Tibial artery (tissue), 4 donors: ENCODE results near the gene DRD3.

ENCODE experiments used
- DNase-seq, 2 donors: peaks; one replicate each; pipeline ENCODE4 v3.0.0-alpha.2; 2019
- H3K27ac ChIP-seq, 2 donors: fragments of 200-600 bp; sonication (generic) in 1 of 2; 1 replicate in 1 of 2; 2 replicates in 1 of 2; pipeline ENCODE4 v1.5.1; 2018 to 2019; ENCODE audit warnings: mild to moderate bottlenecking in 1 of 2
- H3K27me3 ChIP-seq, 2 donors: fragments of 200-600 bp; sonication (generic) in 1 of 2; one replicate each; pipeline versions ENCODE4 v1.5.1 to v1.6.0; 2016 to 2019
- H3K36me3 ChIP-seq, 3 donors: fragments of 200-600 bp; sonication (generic) in 2 of 3; one replicate each; pipeline ENCODE4 v1.5.1; 2016 to 2019; ENCODE audit warnings: mild to moderate bottlenecking in 2 of 3
- H3K4me1 ChIP-seq, 4 donors: fragments of 200-600 bp; sonication (generic) in 2 of 4; 1 replicate in 3 of 4; 2 replicates in 1 of 4; pipeline ENCODE4 v1.5.1; 2016 to 2019
- H3K4me3 ChIP-seq, 2 donors: fragments of 200-600 bp; sonication (generic) in 1 of 2; 1 replicate in 1 of 2; 2 replicates in 1 of 2; pipeline ENCODE4 v1.5.1; 2018 to 2019; ENCODE audit warnings: mild to moderate bottlenecking in 2 of 2
- H3K9me3 ChIP-seq, 3 donors: fragments of 200-600 bp; sonication (generic) in 1 of 3; one replicate each; pipeline ENCODE4 v1.5.1; 2016 to 2019
- intact Hi-C: fragments of 100-400 bp; cut with DNase I; formaldehyde crosslinking; loops from one replicate; pipeline ENCODE4 v1.15.0; 2023; ENCODE audit warnings: low total_unique reads
- TF ChIP-seq, protein P1 (sequence below), 2 experiments: fragments of 200-600 bp in 1 of 2; fragments of 450-650 bp in 1 of 2; IDR thresholded peaks; one replicate each; pipeline ENCODE4 v1.5.1; 2017 to 2019; ENCODE audit warnings: antibody characterized with exemption in 2 of 2, mild to moderate bottlenecking in 1 of 2, moderate library complexity in 1 of 2

Gene DRD3

DNA sequence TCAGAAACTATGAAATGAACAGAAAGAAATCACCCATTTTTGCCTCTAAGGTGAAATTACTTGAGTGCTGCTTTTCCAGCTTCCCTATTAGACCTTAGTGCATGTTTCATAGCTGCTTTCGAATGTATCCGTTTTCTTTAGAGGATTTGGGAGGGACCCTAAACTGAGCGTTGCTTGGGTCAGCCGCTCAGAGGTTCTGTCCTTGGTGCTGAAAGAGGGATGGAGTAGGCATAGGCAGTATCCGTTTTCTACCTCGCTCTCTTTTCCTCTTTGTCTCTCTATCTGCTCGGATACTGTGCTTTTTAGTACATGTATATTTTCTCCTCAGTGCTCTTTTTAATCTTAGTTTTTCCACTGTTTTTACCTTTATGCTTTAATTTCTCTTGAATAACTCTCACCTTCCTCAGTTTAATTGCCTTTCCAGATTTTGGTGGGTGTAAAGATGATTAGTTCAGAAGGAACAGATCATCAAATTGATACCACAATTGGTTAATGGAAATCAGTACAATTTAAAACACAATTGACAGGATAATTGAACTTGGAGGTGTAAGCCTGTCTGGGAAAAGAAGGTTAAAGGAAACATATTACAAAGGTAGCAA lies at the start of gene DRD3:
TSS of gene DRD3 (minus strand) at position 283 of the 599 bp plus-strand sequence. CDS start 7,060 bp downstream, outside the sequence.
- Histone ChIP-seq H3K27me3 (no peaks in the 10 kb centered on the region), H3K4me3 (no peak within 1 kb of the TSS), H3K4me1 (no peaks in the 10 kb centered on the region), H3K27ac (no peak within 1 kb of the TSS), H3K36me3 (no peaks in the 10 kb centered on the region), H3K9me3 (no peaks in the 10 kb centered on the region)
- intact Hi-C loops = no loop called here
- TF ChIP-seq, protein P1, sequence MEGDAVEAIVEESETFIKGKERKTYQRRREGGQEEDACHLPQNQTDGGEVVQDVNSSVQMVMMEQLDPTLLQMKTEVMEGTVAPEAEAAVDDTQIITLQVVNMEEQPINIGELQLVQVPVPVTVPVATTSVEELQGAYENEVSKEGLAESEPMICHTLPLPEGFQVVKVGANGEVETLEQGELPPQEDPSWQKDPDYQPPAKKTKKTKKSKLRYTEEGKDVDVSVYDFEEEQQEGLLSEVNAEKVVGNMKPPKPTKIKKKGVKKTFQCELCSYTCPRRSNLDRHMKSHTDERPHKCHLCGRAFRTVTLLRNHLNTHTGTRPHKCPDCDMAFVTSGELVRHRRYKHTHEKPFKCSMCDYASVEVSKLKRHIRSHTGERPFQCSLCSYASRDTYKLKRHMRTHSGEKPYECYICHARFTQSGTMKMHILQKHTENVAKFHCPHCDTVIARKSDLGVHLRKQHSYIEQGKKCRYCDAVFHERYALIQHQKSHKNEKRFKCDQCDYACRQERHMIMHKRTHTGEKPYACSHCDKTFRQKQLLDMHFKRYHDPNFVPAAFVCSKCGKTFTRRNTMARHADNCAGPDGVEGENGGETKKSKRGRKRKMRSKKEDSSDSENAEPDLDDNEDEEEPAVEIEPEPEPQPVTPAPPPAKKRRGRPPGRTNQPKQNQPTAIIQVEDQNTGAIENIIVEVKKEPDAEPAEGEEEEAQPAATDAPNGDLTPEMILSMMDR (IDR thresholded peaks at IDR 0.05) = no peak
- DNase-seq = no peak

DNA sequence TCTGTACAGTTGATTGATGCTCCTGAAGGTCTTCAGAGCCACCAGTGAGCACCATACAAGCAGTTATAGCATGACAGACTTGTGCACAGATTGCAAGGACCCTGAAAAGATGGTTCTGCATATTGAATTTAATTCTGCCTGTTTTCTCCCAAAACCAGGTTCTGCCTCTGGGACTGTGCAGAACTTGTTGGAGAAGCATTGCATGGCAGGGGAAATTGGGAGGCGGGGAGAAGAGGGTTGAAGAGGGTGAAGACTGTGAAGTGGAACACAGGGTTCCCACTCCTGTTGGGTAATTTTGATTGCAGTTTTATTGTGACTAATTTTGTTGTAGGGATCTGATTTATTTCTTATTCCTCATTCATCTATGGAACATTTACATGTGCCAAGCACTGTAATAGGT lies 48.2 kb upstream of the DRD3 start:
- no peak overlapping the region for H3K27ac ChIP-seq
- no peaks in the 10 kb centered on the region for H3K4me1 ChIP-seq
- no peak for DNase-seq
- H3K27me3 ChIP-seq = no peaks in the 10 kb centered on the region
- H3K36me3 ChIP-seq = no peaks in the 10 kb centered on the region
- TF ChIP-seq, protein P1 (IDR thresholded peaks at IDR 0.05) = no peak
- peaks cover 0 to 13% (median 7%) of the 10 kb centered on the region in 3 donors for H3K9me3 ChIP-seq
- intact Hi-C loops = no loop called here
- no peak overlapping the region for H3K4me3 ChIP-seq

DNA sequence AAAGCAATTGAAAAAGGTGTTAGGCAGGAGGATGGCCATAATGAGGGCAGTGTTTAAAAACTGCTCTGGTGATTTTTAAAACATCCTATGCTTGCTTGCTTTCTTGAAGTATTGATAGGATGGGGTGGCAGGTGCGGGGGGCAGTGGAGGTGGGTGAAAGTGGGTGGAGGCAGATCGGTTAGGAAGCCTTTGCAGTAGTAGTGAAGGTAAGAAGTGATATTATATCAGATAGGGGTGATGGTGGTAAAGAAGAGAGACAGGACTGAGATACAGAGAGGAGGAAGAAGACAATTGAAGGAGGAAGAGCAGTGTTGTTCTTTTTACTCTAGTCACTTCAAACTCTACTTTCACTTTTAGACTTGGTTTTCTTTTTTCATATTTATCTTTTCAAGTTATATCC lies 47.5 kb upstream of the DRD3 start:
- Histone ChIP-seq H3K36me3 (no peaks in the 10 kb centered on the region), H3K4me3 (no peak overlapping the region), H3K27me3 (no peaks in the 10 kb centered on the region), H3K4me1 (no peaks in the 10 kb centered on the region), H3K27ac (no peak overlapping the region), H3K9me3 (peaks cover 0 to 13% (median 7%) of the 10 kb centered on the region in 3 donors)
- TF ChIP-seq, protein P1 (IDR thresholded peaks at IDR 0.05) = no peak
- intact Hi-C loops = no loop called here
- no peak for DNase-seq

DNA sequence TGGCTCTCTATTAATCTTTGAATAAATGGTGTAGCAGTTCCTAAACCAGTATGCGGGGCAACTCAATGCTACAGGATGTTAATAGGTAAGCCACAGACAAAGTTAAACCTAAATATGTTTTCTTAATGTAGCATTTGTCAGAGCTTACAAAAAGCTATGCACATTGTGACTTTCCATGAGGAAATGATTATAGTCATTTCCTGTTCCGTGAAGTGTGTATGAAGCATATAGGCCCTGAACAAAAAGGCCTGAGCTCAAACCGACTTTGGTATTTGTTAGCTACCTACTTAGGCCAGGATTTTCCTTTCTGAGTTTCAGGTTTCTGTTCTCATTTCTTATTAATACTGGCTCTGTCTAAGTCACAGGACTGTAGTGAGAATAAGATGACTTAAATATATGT lies 44.3 kb upstream of the DRD3 start:
- Histone ChIP-seq H3K27me3 (no peaks in the 10 kb centered on the region), H3K4me3 (no peak overlapping the region), H3K4me1 (no peaks in the 10 kb centered on the region), H3K9me3 (peaks cover 0 to 13% (median 7%) of the 10 kb centered on the region in 3 donors), H3K27ac (no peak overlapping the region), H3K36me3 (no peaks in the 10 kb centered on the region)
- intact Hi-C loops = no loop called here
- DNase-seq = no peak
- TF ChIP-seq, protein P1 (IDR thresholded peaks at IDR 0.05) = no peak

DNA sequence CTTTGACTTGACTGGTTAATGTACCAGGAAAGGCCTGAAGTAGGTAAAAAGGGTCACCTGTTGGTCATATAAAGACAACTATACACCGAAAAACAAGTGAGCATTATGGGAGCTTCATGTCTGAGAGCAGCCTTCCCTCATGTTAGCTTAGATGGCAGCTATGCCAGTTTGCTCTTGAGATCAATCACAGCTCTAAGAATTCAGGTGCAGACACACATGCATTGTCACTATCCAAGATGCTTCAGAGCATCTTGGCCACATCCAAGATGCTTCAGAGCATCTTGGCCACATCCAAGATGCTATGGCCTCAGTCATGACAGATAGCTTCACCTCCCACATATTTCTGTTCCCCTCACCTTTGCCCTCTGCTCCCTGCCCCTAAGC lies 43.0 kb upstream of the DRD3 start:
- no peaks in the 10 kb centered on the region for H3K4me1 ChIP-seq
- no peak for DNase-seq
- TF ChIP-seq, protein P1 (IDR thresholded peaks at IDR 0.05) = no peak
- H3K27me3 ChIP-seq = no peaks in the 10 kb centered on the region
- H3K9me3 ChIP-seq = peaks cover 0 to 13% (median 7%) of the 10 kb centered on the region in 3 donors
- H3K27ac ChIP-seq = no peak overlapping the region
- intact Hi-C loops = no loop called here
- H3K4me3 ChIP-seq = no peak overlapping the region
- no peaks in the 10 kb centered on the region for H3K36me3 ChIP-seq
